Body of pancreas (tissue), 4 donors: ENCODE results near the gene PRRX1. TPM values are rescaled to one million over a fixed set of nuclear protein-coding genes. Genes with fewer than 3 reads are reported as not detected.

Experiments
- ATAC-seq: fragments of 150-250 bp; one replicate; pipeline ENCODE4 v1.9.1; 2016
- DNase-seq, 4 donors: peaks; one replicate each; pipeline ENCODE4 v3.0.0-alpha.2; 2019
- H3K27ac ChIP-seq, 4 donors: fragments of 200-600 bp; sonication (generic); 1 replicate in 3 of 4; 2 replicates in 1 of 4; pipeline versions ENCODE4 v1.5.1 to v1.6.1; 2016 to 2019; ENCODE audit warnings: mild to moderate bottlenecking in 1 of 4, mixed read lengths in 1 of 4, moderate library complexity in 1 of 4
- H3K27me3 ChIP-seq, 2 donors: fragments of 200-600 bp; sonication (generic); one replicate each; pipeline ENCODE4 v1.6.0; 2016; ENCODE audit warnings: mild to moderate bottlenecking in 1 of 2
- H3K36me3 ChIP-seq, 2 donors: fragments of 200-600 bp; sonication (generic); replicated peaks in 1 of 2; 2 replicates each; pipeline ENCODE4 v1.5.1; 2016; ENCODE audit warnings: low read depth in 2 of 2; ENCODE audit not compliant: insufficient read depth in 1 of 2
- H3K4me1 ChIP-seq: fragments of 200-600 bp; sonication (generic); one replicate; pipeline ENCODE4 v1.6.0; 2016
- H3K4me3 ChIP-seq, 2 donors: fragments of 200-600 bp; sonication (generic); 1 replicate in 1 of 2; 2 replicates in 1 of 2; pipeline ENCODE4 v1.5.1; 2016 to 2019
- H3K9me3 ChIP-seq, 3 donors: fragments of 200-600 bp; sonication (generic); 1 replicate in 2 of 3; 2 replicates in 1 of 3; pipeline ENCODE4 v1.5.1; 2016
- CTCF ChIP-seq, 7 experiments: fragments of 450-650 bp in 4 of 7; fragments of 200-600 bp in 3 of 7; sonication (generic) in 3 of 7; IDR thresholded peaks; one replicate each; pipeline ENCODE4 v1.5.1; 2016 to 2019; ENCODE audit warnings: antibody characterized with exemption in 7 of 7
- POLR2A ChIP-seq, 3 donors: fragments of 450-650 bp; IDR thresholded peaks; one replicate each; pipeline ENCODE4 v1.6.1; 2016; ENCODE audit warnings: antibody characterized with exemption in 3 of 3, mild to moderate bottlenecking in 2 of 3
- WGBS, 2 donors: methylation state at CpG; one replicate each; pipeline ENCODE4 v1.1.5; 2017; 5-methylcytosine and 5-hydroxymethylcytosine counted together
- intact Hi-C: fragments of 100-400 bp; cut with DNase I; formaldehyde crosslinking; loops from one replicate; pipeline ENCODE4 v1.15.1; 2023
- total RNA-seq, 2 donors: library from RNA; depleted of rRNA; stranded (reverse); fragments of >200 nt; gene quantifications; one replicate each; pipeline ENCODE4 v1.1.0, GENCODE V29; 2016

Gene PRRX1
- total RNA-seq, 2 donors from 2014 or later = 5.3 to 8.0 TPM

- WGBS, 2 donors = 50 to 55% methylated on average over 2 of the region's 2 CpGs
- no peak overlapping the region for H3K4me3 ChIP-seq
- TF ChIP-seq CTCF (IDR thresholded peaks at IDR 0.05) = no peak
- TF ChIP-seq POLR2A (IDR thresholded peaks at IDR 0.05) = no peak
- H3K27ac ChIP-seq = no peak overlapping the region
- H3K9me3 ChIP-seq = no peaks in the 10 kb centered on the region
- ATAC-seq (no peak), DNase-seq (no peak)
- no peaks in the 10 kb centered on the region for H3K4me1 ChIP-seq
- intact Hi-C loops = no loop called here
- H3K36me3 ChIP-seq = no peaks in the 10 kb centered on the region
- H3K27me3 ChIP-seq = no peaks in the 10 kb centered on the region
Observed at GRCh38 chr1:170734412-170735175, 70.7 kb downstream of the PRRX1 start.

GRCh38 chr1:170735366-170736263 is 71.7 kb downstream of the PRRX1 start:
- intact Hi-C loops = no loop called here
- DNase-seq = no peak

GRCh38 chr1:170739803-170740202 is 75.9 kb downstream of the PRRX1 start:
- Histone ChIP-seq H3K27me3 (no peaks in the 10 kb centered on the region), H3K27ac (no peak overlapping the region), H3K4me1 (no peaks in the 10 kb centered on the region), H3K9me3 (no peaks in the 10 kb centered on the region), H3K36me3 (no peaks in the 10 kb centered on the region), H3K4me3 (no peak overlapping the region)
- DNase-seq (no peak), ATAC-seq (no peak)
- intact Hi-C loops = no loop called here
- TF ChIP-seq CTCF (IDR thresholded peaks at IDR 0.05) (no peak), POLR2A (IDR thresholded peaks at IDR 0.05) (no peak)
- whole genome bisulfite sequencing, 2 donors = 64 to 77% methylated on average over 1 of the region's 1 CpG

More at GRCh38 chr1:170735366-170736263, 71.7 kb downstream of the PRRX1 start:
- no peak overlapping the region for H3K27ac ChIP-seq
- no peaks in the 10 kb centered on the region for H3K9me3 ChIP-seq
- 54 to 73% methylated on average over 2 of the region's 2 CpGs for WGBS, 2 donors
- H3K4me3 ChIP-seq = no peak overlapping the region
- H3K27me3 ChIP-seq = no peaks in the 10 kb centered on the region
- no peaks in the 10 kb centered on the region for H3K36me3 ChIP-seq
- no peaks in the 10 kb centered on the region for H3K4me1 ChIP-seq
- TF ChIP-seq CTCF (IDR thresholded peaks at IDR 0.05) (no peak), POLR2A (IDR thresholded peaks at IDR 0.05) (no peak)
- no peak for ATAC-seq

GRCh38 chr1:170741678-170742077 is 77.7 kb downstream of the PRRX1 start:
- H3K27me3 ChIP-seq = no peaks in the 10 kb centered on the region
- H3K9me3 ChIP-seq = no peaks in the 10 kb centered on the region
- no peaks in the 10 kb centered on the region for H3K36me3 ChIP-seq
- no peak for ATAC-seq
- 55 to 67% methylated on average over 4 of the region's 4 CpGs for WGBS, 2 donors
- no peaks in the 10 kb centered on the region for H3K4me1 ChIP-seq
- TF ChIP-seq POLR2A (IDR thresholded peaks at IDR 0.05) (no peak), CTCF (IDR thresholded peaks at IDR 0.05) (no peak)
- H3K27ac ChIP-seq = no peak overlapping the region
- no peak for DNase-seq
- intact Hi-C loops = no loop called here
- no peak overlapping the region for H3K4me3 ChIP-seq
